SK-N-SH (cell line): ENCODE data around the gene CUL9. TPM values are rescaled to one million over a fixed set of nuclear protein-coding genes. Genes with fewer than 3 reads are reported as not detected.

ENCODE experiments used
- CTCF ChIA-PET: fragments of 300-600, 350-600 bp; formaldehyde crosslinking; extraction: SDS; loops from one replicate; lab custom pipeline; 2021; lab: Yijun Ruan, JAX
- POLR2A ChIA-PET: fragments of 350-600 bp; sonication (Branson Sonifier 250); formaldehyde crosslinking; extraction: SDS; loops from one replicate; lab custom pipeline; 2020; ENCODE audit warnings: antibody characterized with exemption, inconsistent platforms; lab: Yijun Ruan, JAX
- DNase-seq: peaks from one replicate; pipeline ENCODE4 v3.0.0; 2012
- H2AFZ ChIP-seq: fragments of 200-600 bp; sonication (generic); 2 replicates; pipeline ENCODE4 v1.8.1; 2016; ENCODE audit warnings: antibody characterized with exemption, mild to moderate bottlenecking, low read depth
- H3F3A ChIP-seq: fragments of 200-600 bp; sonication (generic); replicated peaks from 2 replicates; pipeline ENCODE3; 2016; ENCODE audit warnings: antibody characterized with exemption, mild to moderate bottlenecking; ENCODE audit not compliant: insufficient read depth
- H3K27ac ChIP-seq, 2 experiments: fragments of 200-500 bp in 1 of 2; fragments of 200-600 bp in 1 of 2; sonication (Bioruptor generic) in 1 of 2; sonication (generic), shearing (Covaris generic) in 1 of 2; 2 replicates each; pipeline versions ENCODE4 v1.5.1 to v1.6.1; 2014 to 2016; ENCODE audit warnings: low read depth in 2 of 2, inconsistent platforms in 1 of 2, low read length in 1 of 2, mild to moderate bottlenecking in 1 of 2, mixed read lengths in 1 of 2
- H3K27me3 ChIP-seq: fragments of 200-600 bp; sonication (generic), shearing (Covaris generic); 2 replicates; pipeline ENCODE4 v1.6.1; 2016; ENCODE audit warnings: mixed run types; ENCODE audit not compliant: insufficient read depth
- H3K36me3 ChIP-seq, 2 experiments: fragments of 200-500 bp in 1 of 2; fragments of 200-600 bp in 1 of 2; sonication (Bioruptor generic) in 1 of 2; sonication (generic) in 1 of 2; replicated peaks in 1 of 2; 2 replicates each; pipeline versions ENCODE3 to v1.5.1; 2014 to 2016; ENCODE audit warnings: low read length in 1 of 2, mild to moderate bottlenecking in 1 of 2; ENCODE audit not compliant: insufficient read depth in 2 of 2, control insufficient read depth in 1 of 2
- H3K4me1 ChIP-seq, 2 experiments: fragments of 200-500 bp in 1 of 2; fragments of 200-600 bp in 1 of 2; sonication (Bioruptor generic) in 1 of 2; sonication (generic), shearing (Covaris generic) in 1 of 2; 2 replicates each; pipeline versions ENCODE4 v1.5.1 to v1.6.1; 2014 to 2016; ENCODE audit warnings: low read depth in 1 of 2, low read length in 1 of 2, mixed run types in 1 of 2; ENCODE audit not compliant: insufficient read depth in 2 of 2, control insufficient read depth in 1 of 2
- H3K4me2 ChIP-seq: fragments of 200-600 bp; sonication (generic), shearing (Covaris generic); 2 replicates; pipeline ENCODE4 v1.6.1; 2017; ENCODE audit warnings: mixed run types
- H3K4me3 ChIP-seq, 2 experiments: fragments of 200-500 bp in 1 of 2; fragments of 200-600 bp in 1 of 2; sonication (Bioruptor generic) in 1 of 2; sonication (generic), shearing (Covaris generic) in 1 of 2; 2 replicates each; pipeline versions ENCODE4 v1.5.1 to v1.8.1; 2014 to 2016; ENCODE audit warnings: low read depth in 2 of 2, inconsistent platforms in 1 of 2, low read length in 1 of 2, mild to moderate bottlenecking in 1 of 2, mixed read lengths in 1 of 2, moderate library complexity in 1 of 2
- H3K79me2 ChIP-seq: fragments of 200-600 bp; sonication (generic); 2 replicates; pipeline ENCODE4 v1.8.1; 2017; ENCODE audit warnings: mild to moderate bottlenecking; ENCODE audit not compliant: insufficient read depth
- H3K9ac ChIP-seq: fragments of 200-600 bp; sonication (generic); 2 replicates; pipeline ENCODE4 v1.6.1; 2017; ENCODE audit warnings: mixed run types
- H3K9me2 ChIP-seq: fragments of 200-600 bp; sonication (generic); 2 replicates; pipeline ENCODE4 v1.6.1; 2017; ENCODE audit warnings: mixed run types
- H3K9me3 ChIP-seq: fragments of 200-600 bp; sonication (generic); 2 replicates; pipeline ENCODE4 v1.6.1; 2017; ENCODE audit warnings: mixed run types, mild to moderate bottlenecking, moderate library complexity
- H4K20me1 ChIP-seq: fragments of 200-600 bp; sonication (generic); 2 replicates; pipeline ENCODE4 v1.6.1; 2017; ENCODE audit warnings: mild to moderate bottlenecking, mixed run types; ENCODE audit not compliant: insufficient read depth
- ELF1 ChIP-seq: IDR thresholded peaks from 2 replicates; pipeline ENCODE4 v1.4.0; 2012
- FOXM1 ChIP-seq: IDR thresholded peaks from 2 replicates; pipeline ENCODE4 v1.4.0; 2012; ENCODE audit warnings: low read depth, mild to moderate bottlenecking
- NRF1 ChIP-seq: IDR thresholded peaks from 2 replicates; pipeline ENCODE4 v1.6.1; 2012; ENCODE audit warnings: low read depth, mild to moderate bottlenecking, low read length
- POLR2AphosphoS5 ChIP-seq: IDR thresholded peaks from 2 replicates; pipeline ENCODE4 v1.6.1; 2012; ENCODE audit warnings: low read depth, low read length
- RFX5 ChIP-seq: IDR thresholded peaks from 2 replicates; pipeline ENCODE4 v1.6.1; 2012; ENCODE audit warnings: mild to moderate bottlenecking, improper control_type of control experiment, low read length
- RXRA ChIP-seq: IDR thresholded peaks from 2 replicates; pipeline ENCODE4 v1.4.0; 2012; ENCODE audit warnings: low read depth, mild to moderate bottlenecking, borderline replicate concordance
- TEAD4 ChIP-seq: IDR thresholded peaks from 2 replicates; pipeline ENCODE4 v1.4.0; 2012; ENCODE audit warnings: mild to moderate bottlenecking, borderline replicate concordance; ENCODE audit not compliant: insufficient read depth
- WGBS: methylation state at CpG from one replicate; pipeline ENCODE4 v1.1.6; 2017; ENCODE audit warnings: low lambda C conversion rate; 5-methylcytosine and 5-hydroxymethylcytosine counted together
- polyA plus RNA-seq, 3 experiments: library from polyadenylated mRNA; depleted of rRNA; stranded (reverse); fragments of >200 nt; gene quantifications; 2 replicates each; pipeline ENCODE4 v1.2.3, GENCODE V29; 2012
- TF ChIP-seq, protein P1 (sequence below): IDR thresholded peaks from 2 replicates; pipeline ENCODE4 v1.6.1; 2012; ENCODE audit warnings: mild to moderate bottlenecking, low read depth, low read length, moderate library complexity
- TF ChIP-seq, protein P2 (sequence below): IDR thresholded peaks from 2 replicates; pipeline ENCODE4 v1.4.0; 2012; ENCODE audit warnings: low read depth, borderline replicate concordance

Gene CUL9
- polyA plus RNA-seq, 1 of the 3 experiments (the other 2 are of a cell fraction): 37.7 TPM

DNA sequence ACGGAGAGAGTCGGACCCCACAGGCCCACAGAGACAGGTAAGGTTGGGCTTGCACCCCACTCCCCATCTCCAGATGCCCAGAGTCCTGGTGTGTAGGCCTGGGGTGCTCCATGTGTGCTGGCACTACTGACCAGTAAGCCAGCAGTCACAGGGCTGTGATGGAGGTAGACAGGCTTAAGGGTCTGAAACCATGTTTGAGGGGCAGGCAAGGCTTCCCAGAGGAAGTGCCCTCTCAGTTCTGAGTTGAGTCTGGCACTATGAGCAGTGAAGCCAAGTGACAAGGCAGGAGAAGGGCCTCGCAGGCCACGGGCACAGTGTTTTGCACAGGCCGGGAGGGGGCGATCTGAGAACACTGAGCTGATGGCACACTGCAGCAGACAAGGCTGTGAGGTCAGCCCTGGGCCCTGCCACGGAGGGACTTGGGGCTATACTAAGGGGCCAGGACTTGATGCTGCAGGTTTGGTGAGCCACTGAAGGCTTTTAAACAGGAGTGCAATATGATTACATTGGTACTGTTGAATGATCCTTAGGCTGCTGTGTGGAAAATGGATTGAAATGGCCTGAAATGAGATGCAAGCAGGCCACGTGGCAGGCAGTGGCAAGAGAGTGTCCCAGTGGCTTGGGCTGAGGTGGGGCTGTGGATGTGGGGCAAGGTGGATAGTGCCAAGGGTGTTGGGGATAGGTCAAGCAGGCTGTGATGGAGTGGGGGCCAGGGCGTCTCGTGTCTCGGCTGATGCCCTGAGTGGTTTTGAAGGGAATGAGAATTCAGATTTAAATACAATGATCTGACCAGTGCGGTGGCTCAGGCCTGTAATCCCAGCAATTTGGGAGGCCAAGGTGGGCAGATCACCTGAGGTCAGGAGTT is 81.5 kb downstream of the CUL9 start (continued):
- TF ChIP-seq, protein P1, sequence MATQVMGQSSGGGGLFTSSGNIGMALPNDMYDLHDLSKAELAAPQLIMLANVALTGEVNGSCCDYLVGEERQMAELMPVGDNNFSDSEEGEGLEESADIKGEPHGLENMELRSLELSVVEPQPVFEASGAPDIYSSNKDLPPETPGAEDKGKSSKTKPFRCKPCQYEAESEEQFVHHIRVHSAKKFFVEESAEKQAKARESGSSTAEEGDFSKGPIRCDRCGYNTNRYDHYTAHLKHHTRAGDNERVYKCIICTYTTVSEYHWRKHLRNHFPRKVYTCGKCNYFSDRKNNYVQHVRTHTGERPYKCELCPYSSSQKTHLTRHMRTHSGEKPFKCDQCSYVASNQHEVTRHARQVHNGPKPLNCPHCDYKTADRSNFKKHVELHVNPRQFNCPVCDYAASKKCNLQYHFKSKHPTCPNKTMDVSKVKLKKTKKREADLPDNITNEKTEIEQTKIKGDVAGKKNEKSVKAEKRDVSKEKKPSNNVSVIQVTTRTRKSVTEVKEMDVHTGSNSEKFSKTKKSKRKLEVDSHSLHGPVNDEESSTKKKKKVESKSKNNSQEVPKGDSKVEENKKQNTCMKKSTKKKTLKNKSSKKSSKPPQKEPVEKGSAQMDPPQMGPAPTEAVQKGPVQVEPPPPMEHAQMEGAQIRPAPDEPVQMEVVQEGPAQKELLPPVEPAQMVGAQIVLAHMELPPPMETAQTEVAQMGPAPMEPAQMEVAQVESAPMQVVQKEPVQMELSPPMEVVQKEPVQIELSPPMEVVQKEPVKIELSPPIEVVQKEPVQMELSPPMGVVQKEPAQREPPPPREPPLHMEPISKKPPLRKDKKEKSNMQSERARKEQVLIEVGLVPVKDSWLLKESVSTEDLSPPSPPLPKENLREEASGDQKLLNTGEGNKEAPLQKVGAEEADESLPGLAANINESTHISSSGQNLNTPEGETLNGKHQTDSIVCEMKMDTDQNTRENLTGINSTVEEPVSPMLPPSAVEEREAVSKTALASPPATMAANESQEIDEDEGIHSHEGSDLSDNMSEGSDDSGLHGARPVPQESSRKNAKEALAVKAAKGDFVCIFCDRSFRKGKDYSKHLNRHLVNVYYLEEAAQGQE: no peak
- TF ChIP-seq RXRA: no peak
- TF ChIP-seq, protein P2, sequence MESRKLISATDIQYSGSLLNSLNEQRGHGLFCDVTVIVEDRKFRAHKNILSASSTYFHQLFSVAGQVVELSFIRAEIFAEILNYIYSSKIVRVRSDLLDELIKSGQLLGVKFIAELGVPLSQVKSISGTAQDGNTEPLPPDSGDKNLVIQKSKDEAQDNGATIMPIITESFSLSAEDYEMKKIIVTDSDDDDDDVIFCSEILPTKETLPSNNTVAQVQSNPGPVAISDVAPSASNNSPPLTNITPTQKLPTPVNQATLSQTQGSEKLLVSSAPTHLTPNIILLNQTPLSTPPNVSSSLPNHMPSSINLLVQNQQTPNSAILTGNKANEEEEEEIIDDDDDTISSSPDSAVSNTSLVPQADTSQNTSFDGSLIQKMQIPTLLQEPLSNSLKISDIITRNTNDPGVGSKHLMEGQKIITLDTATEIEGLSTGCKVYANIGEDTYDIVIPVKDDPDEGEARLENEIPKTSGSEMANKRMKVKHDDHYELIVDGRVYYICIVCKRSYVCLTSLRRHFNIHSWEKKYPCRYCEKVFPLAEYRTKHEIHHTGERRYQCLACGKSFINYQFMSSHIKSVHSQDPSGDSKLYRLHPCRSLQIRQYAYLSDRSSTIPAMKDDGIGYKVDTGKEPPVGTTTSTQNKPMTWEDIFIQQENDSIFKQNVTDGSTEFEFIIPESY: no peak

DNA sequence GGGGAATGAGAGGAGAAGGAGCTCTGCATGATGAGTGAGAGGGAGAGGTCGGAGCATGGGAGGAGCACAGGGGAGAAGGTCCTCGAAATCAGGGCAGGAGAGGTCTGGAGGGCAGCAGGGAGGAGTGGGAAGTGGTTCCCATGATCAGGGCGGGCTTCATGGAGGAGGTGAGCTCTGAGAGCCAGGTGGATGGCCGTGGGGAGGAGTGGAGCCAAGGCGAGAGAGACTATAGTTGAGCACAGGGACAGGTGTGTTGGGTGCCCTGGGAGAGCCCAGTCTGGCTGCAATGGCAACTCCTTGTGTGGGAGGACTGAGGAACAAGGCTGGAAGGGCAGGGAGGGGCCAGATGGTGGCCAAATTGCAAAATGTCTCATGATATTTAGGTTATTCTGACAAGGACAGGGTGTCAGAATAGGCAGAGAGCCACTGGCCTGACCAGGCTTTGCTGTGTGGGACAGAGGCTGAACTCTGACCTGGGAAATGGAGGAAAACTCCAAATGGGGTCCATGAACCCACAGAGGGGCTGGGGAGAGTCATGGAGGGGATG is 82.7 kb downstream of the CUL9 start:
- no peaks in the 10 kb centered on the region for H3K27me3 ChIP-seq
- no peak for TF ChIP-seq TEAD4
- TF ChIP-seq FOXM1: no peak
- no peak for TF ChIP-seq POLR2AphosphoS5
- TF ChIP-seq ELF1: no peak
- TF ChIP-seq NRF1: no peak
- no peak for TF ChIP-seq RFX5
- TF ChIP-seq, all 33 proteins: peak for 0
- Histone ChIP-seq H3K9me3 (no peaks in the 10 kb centered on the region), H2AFZ (no peak overlapping the region), H3K79me2 (no peaks in the 10 kb centered on the region), H3K9ac (no peak overlapping the region), H3F3A (no peaks in the 10 kb centered on the region), H3K4me2 (no peak overlapping the region), H3K4me3 (no peak overlapping the region), H4K20me1 (no peaks in the 10 kb centered on the region), H3K9me2 (no peaks in the 10 kb centered on the region), H3K36me3 (no peaks in the 10 kb centered on the region), H3K27ac (no peak overlapping the region), H3K4me1 (peaks cover 0 to 6% of the 10 kb centered on the region in 2 experiments; a peak in 1 of 4 replicates)
- DNase-seq: no peak
- 57% methylated on average over 5 of the region's 5 CpGs for WGBS
- ChIA-PET POLR2A (no interaction called here), CTCF (interaction anchor here (0.8 kb wide), 1 partner anchor 36 kb away, joined by 3 read pairs; the partner anchor contains the start of gene DNPH1)
